ENCODE results near the gene SMIM9. TPM values are rescaled to one million over a fixed set of nuclear protein-coding genes. Genes with fewer than 3 reads are reported as not detected.
"Not testable (repeated sequence)": the region's sequence is repeated elsewhere in the genome, so short reads cannot be mapped to it uniquely, and the experiment has no call there.

SMIM9 gene
- total RNA-seq: not detected

GRCh38 chrX:154834562-154834961 is at the start of gene SMIM9:
SMIM9 (minus strand) TSS chrX:154834662; CDS start chrX:154830856, 3,806 bp downstream.
- Mint-ChIP-seq H3K27ac (no peak within 1 kb of the TSS), H3K4me3 (no peak within 1 kb of the TSS), H3K9me3 (no peaks in the 10 kb centered on the region), H3K4me1 (ENCODE audit: low read depth) (no peaks in the 10 kb centered on the region), H3K27me3 (ENCODE audit: low read depth) (no peaks in the 10 kb centered on the region), H3K36me3 (ENCODE audit: low read depth) (no peaks in the 10 kb centered on the region)
- no peak for DNase-seq
- intact Hi-C loops (cut with micrococcal nuclease): no loop called here
- CTCF ChIA-PET: interaction anchor here (0.6 to 0.7 kb wide), 3 partner anchors 53 to 334 kb away, joined by 3 to 4 read pairs (median 4); no protein-coding TSS in a partner anchor

GRCh38 chrX:154884069-154884468 is 49.6 kb upstream of the SMIM9 start:
- H3K27me3 Mint-ChIP-seq (ENCODE audit: low read depth); intact Hi-C loops (cut with micrococcal nuclease); H3K4me1 Mint-ChIP-seq (ENCODE audit: low read depth); H3K4me3 Mint-ChIP-seq; H3K27ac Mint-ChIP-seq; DNase-seq; H3K9me3 Mint-ChIP-seq; H3K36me3 Mint-ChIP-seq (ENCODE audit: low read depth); CTCF ChIA-PET: not testable (repeated sequence)

GRCh38 chrX:154873329-154873728 is 38.9 kb upstream of the SMIM9 start:
- H3K4me1 Mint-ChIP-seq (ENCODE audit: low read depth): no peaks in the 10 kb centered on the region
- H3K27me3 Mint-ChIP-seq (ENCODE audit: low read depth): no peaks in the 10 kb centered on the region
- DNase-seq: no peak
- H3K27ac Mint-ChIP-seq: no peak overlapping the region
- peaks cover 10% of the 10 kb centered on the region for H3K9me3 Mint-ChIP-seq
- intact Hi-C loops (cut with micrococcal nuclease): no loop called here
- H3K36me3 Mint-ChIP-seq (ENCODE audit: low read depth): no peaks in the 10 kb centered on the region
- CTCF ChIA-PET: no interaction called here
- H3K4me3 Mint-ChIP-seq: no peak overlapping the region

GRCh38 chrX:154868522-154868921 is 34.1 kb upstream of the SMIM9 start:
- H3K36me3 Mint-ChIP-seq (ENCODE audit: low read depth); H3K27ac Mint-ChIP-seq: not testable (repeated sequence)
- peaks cover 20% of the 10 kb centered on the region for H3K9me3 Mint-ChIP-seq

GRCh38 chrX:154855256-154855655 is 20.8 kb upstream of the SMIM9 start:
- intact Hi-C loops (cut with micrococcal nuclease): no loop called here
- CTCF ChIA-PET: interaction anchor here (1.1 kb wide), 1 partner anchor 14 kb away, joined by 4 read pairs; no protein-coding TSS in a partner anchor
- no peak overlapping the region for H3K4me3 Mint-ChIP-seq

More at GRCh38 chrX:154868522-154868921, 34.1 kb upstream of the SMIM9 start:
- H3K4me3 Mint-ChIP-seq; H3K27me3 Mint-ChIP-seq (ENCODE audit: low read depth); intact Hi-C loops (cut with micrococcal nuclease); H3K4me1 Mint-ChIP-seq (ENCODE audit: low read depth); DNase-seq: not testable (repeated sequence)
- CTCF ChIA-PET: interaction anchor here (0.8 to 1.1 kb wide), 2 partner anchors 13 to 47 kb away, joined by 3 to 4 read pairs; no protein-coding TSS in a partner anchor

GRCh38 chrX:154850957-154851611 is 16.6 kb upstream of the SMIM9 start:
- Mint-ChIP-seq H3K27me3 (ENCODE audit: low read depth) (no peaks in the 10 kb centered on the region), H3K36me3 (ENCODE audit: low read depth) (no peaks in the 10 kb centered on the region), H3K27ac (no peak overlapping the region), H3K4me3 (no peak overlapping the region), H3K9me3 (no peaks in the 10 kb centered on the region), H3K4me1 (ENCODE audit: low read depth) (no peaks in the 10 kb centered on the region)
- no peak for DNase-seq
- intact Hi-C loops (cut with micrococcal nuclease): no loop called here
- CTCF ChIA-PET: no interaction called here

More at GRCh38 chrX:154855256-154855655, 20.8 kb upstream of the SMIM9 start:
- no peaks in the 10 kb centered on the region for H3K4me1 Mint-ChIP-seq (ENCODE audit: low read depth)
- H3K9me3 Mint-ChIP-seq: no peaks in the 10 kb centered on the region
- H3K36me3 Mint-ChIP-seq (ENCODE audit: low read depth): no peaks in the 10 kb centered on the region
- no peak overlapping the region for H3K27ac Mint-ChIP-seq
- DNase-seq: no peak
- H3K27me3 Mint-ChIP-seq (ENCODE audit: low read depth): no peaks in the 10 kb centered on the region

GRCh38 chrX:154840856-154841255 is 6.4 kb upstream of the SMIM9 start:
- intact Hi-C loops (cut with micrococcal nuclease): loop anchor here (1.0 to 2.0 kb wide), 3 partner anchors 78 to 122 kb away; partner anchors contain the start of gene DKC1
- H3K27me3 Mint-ChIP-seq (ENCODE audit: low read depth): no peaks in the 10 kb centered on the region
- CTCF ChIA-PET: interaction anchor here (0.8 to 1.2 kb wide), 5 partner anchors 10 to 247 kb away, joined by 3 to 4 read pairs (median 3); partner anchors contain the start of gene DKC1
- H3K4me3 Mint-ChIP-seq: no peak overlapping the region
- no peaks in the 10 kb centered on the region for H3K9me3 Mint-ChIP-seq
- peak; percentile 8 for DNase-seq
- no peak overlapping the region for H3K27ac Mint-ChIP-seq
- H3K4me1 Mint-ChIP-seq (ENCODE audit: low read depth): no peaks in the 10 kb centered on the region
- no peaks in the 10 kb centered on the region for H3K36me3 Mint-ChIP-seq (ENCODE audit: low read depth)

- Mint-ChIP-seq H3K9me3 (no peaks in the 10 kb centered on the region), H3K4me1 (ENCODE audit: low read depth) (no peaks in the 10 kb centered on the region), H3K36me3 (ENCODE audit: low read depth) (no peaks in the 10 kb centered on the region), H3K4me3 (no peak overlapping the region), H3K27ac (no peak overlapping the region), H3K27me3 (ENCODE audit: low read depth) (no peaks in the 10 kb centered on the region)
- CTCF ChIA-PET: no interaction called here
- no peak for DNase-seq
- intact Hi-C loops (cut with micrococcal nuclease): no loop called here
These were observed 1.7 kb upstream of the SMIM9 start for GRCh38 chrX:154836163-154836562.

- CTCF ChIA-PET: interaction anchor here (0.7 kb wide), 1 partner anchor 86 kb away, joined by 4 read pairs; no protein-coding TSS in a partner anchor
- H3K9me3 Mint-ChIP-seq: no peaks in the 10 kb centered on the region
- H3K36me3 Mint-ChIP-seq (ENCODE audit: low read depth): no peaks in the 10 kb centered on the region
- intact Hi-C loops (cut with micrococcal nuclease): no loop called here
- H3K4me1 Mint-ChIP-seq (ENCODE audit: low read depth): peaks cover 4% of the 10 kb centered on the region
- no peaks in the 10 kb centered on the region for H3K27me3 Mint-ChIP-seq (ENCODE audit: low read depth)
- DNase-seq: no peak
- H3K4me3 Mint-ChIP-seq: no peak overlapping the region
- H3K27ac Mint-ChIP-seq: no peak overlapping the region
These were observed 652 bp downstream of the SMIM9 start for GRCh38 chrX:154833746-154834274.

GRCh38 chrX:154829926-154830442 is 4.5 kb downstream of the SMIM9 start:
- Mint-ChIP-seq H3K4me1 (ENCODE audit: low read depth) (peaks cover 14% of the 10 kb centered on the region), H3K36me3 (ENCODE audit: low read depth) (no peaks in the 10 kb centered on the region), H3K27me3 (ENCODE audit: low read depth) (no peaks in the 10 kb centered on the region), H3K27ac (no peak overlapping the region), H3K4me3 (no peak overlapping the region), H3K9me3 (no peaks in the 10 kb centered on the region)
- CTCF ChIA-PET: no interaction called here
- intact Hi-C loops (cut with micrococcal nuclease): no loop called here
- DNase-seq: no peak

GRCh38 chrX:154829134-154829533 is 5.3 kb downstream of the SMIM9 start:
- no peak for DNase-seq
- Mint-ChIP-seq H3K27ac (no peak overlapping the region), H3K4me3 (no peak overlapping the region), H3K4me1 (ENCODE audit: low read depth) (peaks cover 14% of the 10 kb centered on the region), H3K9me3 (no peaks in the 10 kb centered on the region), H3K36me3 (ENCODE audit: low read depth) (no peaks in the 10 kb centered on the region), H3K27me3 (ENCODE audit: low read depth) (no peaks in the 10 kb centered on the region)
- CTCF ChIA-PET: no interaction called here
- intact Hi-C loops (cut with micrococcal nuclease): no loop called here

- no peak overlapping the region for H3K27ac Mint-ChIP-seq
- H3K4me3 Mint-ChIP-seq: no peak overlapping the region
- intact Hi-C loops (cut with micrococcal nuclease): no loop called here
- no peak for DNase-seq
- no peaks in the 10 kb centered on the region for H3K36me3 Mint-ChIP-seq (ENCODE audit: low read depth)
- CTCF ChIA-PET: no interaction called here
- peaks cover 14% of the 10 kb centered on the region for H3K4me1 Mint-ChIP-seq (ENCODE audit: low read depth)
- H3K27me3 Mint-ChIP-seq (ENCODE audit: low read depth): no peaks in the 10 kb centered on the region
- no peaks in the 10 kb centered on the region for H3K9me3 Mint-ChIP-seq
These were observed 6.5 kb downstream of the SMIM9 start for GRCh38 chrX:154828016-154828408.

Data from activated naive CD4-positive, alpha-beta T cell treated with anti-CD3 and anti-CD28 coated beads for 36 hours (primary cell).